ENCODE measurements around the gene STK40.

Gene STK40

DNA sequence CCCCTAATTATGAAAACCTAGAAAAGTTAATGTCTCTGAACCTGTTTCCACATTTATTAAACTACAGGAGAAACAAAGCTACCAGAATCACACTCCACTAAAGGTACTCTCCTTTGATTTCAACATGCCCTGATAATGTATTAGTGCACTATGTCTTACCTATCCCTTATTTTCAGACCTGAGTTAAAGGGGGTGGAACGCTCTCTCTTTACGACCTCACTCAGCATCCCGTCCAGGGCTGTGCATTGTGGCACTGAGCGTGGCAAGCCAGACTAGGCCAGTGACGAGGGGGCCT is 11.3 kb upstream of the STK40 start:
- Histone ChIP-seq H3K79me2 (ENCODE audit: low read length) (peaks cover 27% of the 10 kb centered on the region), H4K20me1 (ENCODE audit: insufficient read depth, low read length) (no peaks in the 10 kb centered on the region), H3K27ac (ENCODE audit: low read length) (peak overlapping the region; percentile 54; the same call in 1 of the 2 replicates), H3K4me2 (ENCODE audit: low read depth, low read length) (peak overlapping the region; percentile 84), H3K9me2 (replicated peaks; ENCODE audit: insufficient read depth, low read length) (no peaks in the 10 kb centered on the region), H3K27me3 (replicated peaks; ENCODE audit: insufficient read depth, low read length) (no peaks in the 10 kb centered on the region), H3K9ac (ENCODE audit: low read length) (peak overlapping the region; percentile 81), H3K4me3 (ENCODE audit: low read length) (peak overlapping the region; percentile 77), H2AFZ (ENCODE audit: low read length) (peak overlapping the region; percentile 90), H3F3A (ENCODE audit: insufficient read depth, low read length) (no peaks in the 10 kb centered on the region), H3K36me3 (replicated peaks; ENCODE audit: insufficient read depth, low read length) (no peaks in the 10 kb centered on the region), H3K9me3 (replicated peaks; ENCODE audit: insufficient read depth, low read length) (no peaks in the 10 kb centered on the region), H3K4me1 (ENCODE audit: low read length) (peaks cover 2% of the 10 kb centered on the region; the same call in 1 of the 2 replicates)
- no peak for DNase-seq
- TF ChIP-seq EZH2phosphoT487 (IDR thresholded peaks at IDR 0.05; ENCODE audit: low read length): no peak

GRCh38 chr1:36396359-36396758 is 10.6 kb upstream of the STK40 start:
- no peak for DNase-seq
- Histone ChIP-seq H3K27me3 (replicated peaks; ENCODE audit: insufficient read depth, low read length) (no peaks in the 10 kb centered on the region), H3K4me3 (ENCODE audit: low read length) (no peak overlapping the region), H3F3A (ENCODE audit: insufficient read depth, low read length) (no peaks in the 10 kb centered on the region), H2AFZ (ENCODE audit: low read length) (no peak overlapping the region), H3K9me2 (replicated peaks; ENCODE audit: insufficient read depth, low read length) (no peaks in the 10 kb centered on the region), H4K20me1 (ENCODE audit: insufficient read depth, low read length) (no peaks in the 10 kb centered on the region), H3K9me3 (replicated peaks; ENCODE audit: insufficient read depth, low read length) (no peaks in the 10 kb centered on the region), H3K4me2 (ENCODE audit: low read depth, low read length) (no peak overlapping the region; the same call in 1 of the 2 replicates), H3K36me3 (replicated peaks; ENCODE audit: insufficient read depth, low read length) (no peaks in the 10 kb centered on the region), H3K79me2 (ENCODE audit: low read length) (peaks cover 27% of the 10 kb centered on the region), H3K4me1 (ENCODE audit: low read length) (peaks cover 2% of the 10 kb centered on the region; the same call in 1 of the 2 replicates), H3K27ac (ENCODE audit: low read length) (no peak overlapping the region), H3K9ac (ENCODE audit: low read length) (no peak overlapping the region)
- TF ChIP-seq, protein P1, sequence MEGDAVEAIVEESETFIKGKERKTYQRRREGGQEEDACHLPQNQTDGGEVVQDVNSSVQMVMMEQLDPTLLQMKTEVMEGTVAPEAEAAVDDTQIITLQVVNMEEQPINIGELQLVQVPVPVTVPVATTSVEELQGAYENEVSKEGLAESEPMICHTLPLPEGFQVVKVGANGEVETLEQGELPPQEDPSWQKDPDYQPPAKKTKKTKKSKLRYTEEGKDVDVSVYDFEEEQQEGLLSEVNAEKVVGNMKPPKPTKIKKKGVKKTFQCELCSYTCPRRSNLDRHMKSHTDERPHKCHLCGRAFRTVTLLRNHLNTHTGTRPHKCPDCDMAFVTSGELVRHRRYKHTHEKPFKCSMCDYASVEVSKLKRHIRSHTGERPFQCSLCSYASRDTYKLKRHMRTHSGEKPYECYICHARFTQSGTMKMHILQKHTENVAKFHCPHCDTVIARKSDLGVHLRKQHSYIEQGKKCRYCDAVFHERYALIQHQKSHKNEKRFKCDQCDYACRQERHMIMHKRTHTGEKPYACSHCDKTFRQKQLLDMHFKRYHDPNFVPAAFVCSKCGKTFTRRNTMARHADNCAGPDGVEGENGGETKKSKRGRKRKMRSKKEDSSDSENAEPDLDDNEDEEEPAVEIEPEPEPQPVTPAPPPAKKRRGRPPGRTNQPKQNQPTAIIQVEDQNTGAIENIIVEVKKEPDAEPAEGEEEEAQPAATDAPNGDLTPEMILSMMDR (IDR thresholded peaks at IDR 0.05; ENCODE audit: low read length): no peak
- TF ChIP-seq EZH2 (optimal IDR thresholded peaks at IDR 0.05; ENCODE audit: low read depth, low read length): no peak
- TF ChIP-seq EZH2phosphoT487 (IDR thresholded peaks at IDR 0.05; ENCODE audit: low read length): no peak

GRCh38 chr1:36393686-36394085 is 8.0 kb upstream of the STK40 start:
- no peak overlapping the region for H3K27ac ChIP-seq (ENCODE audit: low read length)
- H3F3A ChIP-seq (ENCODE audit: insufficient read depth, low read length): peaks cover 15% of the 10 kb centered on the region; the same call in 1 of the 2 replicates
- no peaks in the 10 kb centered on the region for H3K36me3 ChIP-seq (replicated peaks; ENCODE audit: insufficient read depth, low read length)
- no peaks in the 10 kb centered on the region for H4K20me1 ChIP-seq (ENCODE audit: insufficient read depth, low read length)
- no peaks in the 10 kb centered on the region for H3K9me3 ChIP-seq (replicated peaks; ENCODE audit: insufficient read depth, low read length)
- TF ChIP-seq, protein P1 (IDR thresholded peaks at IDR 0.05; ENCODE audit: low read length): no peak
- TF ChIP-seq EZH2 (optimal IDR thresholded peaks at IDR 0.05; ENCODE audit: low read depth, low read length) (no peak), EZH2phosphoT487 (IDR thresholded peaks at IDR 0.05; ENCODE audit: low read length) (no peak)
- no peak for DNase-seq
- peaks cover 17% of the 10 kb centered on the region for H3K4me1 ChIP-seq (ENCODE audit: low read length)
- H3K4me3 ChIP-seq (ENCODE audit: low read length): no peak overlapping the region
- no peaks in the 10 kb centered on the region for H3K9me2 ChIP-seq (replicated peaks; ENCODE audit: insufficient read depth, low read length)
- H2AFZ ChIP-seq (ENCODE audit: low read length): no peak overlapping the region
- H3K9ac ChIP-seq (ENCODE audit: low read length): no peak overlapping the region
- no peak overlapping the region for H3K4me2 ChIP-seq (ENCODE audit: low read depth, low read length)
- peaks cover 27% of the 10 kb centered on the region for H3K79me2 ChIP-seq (ENCODE audit: low read length)
- H3K27me3 ChIP-seq (replicated peaks; ENCODE audit: insufficient read depth, low read length): no peaks in the 10 kb centered on the region

DNA sequence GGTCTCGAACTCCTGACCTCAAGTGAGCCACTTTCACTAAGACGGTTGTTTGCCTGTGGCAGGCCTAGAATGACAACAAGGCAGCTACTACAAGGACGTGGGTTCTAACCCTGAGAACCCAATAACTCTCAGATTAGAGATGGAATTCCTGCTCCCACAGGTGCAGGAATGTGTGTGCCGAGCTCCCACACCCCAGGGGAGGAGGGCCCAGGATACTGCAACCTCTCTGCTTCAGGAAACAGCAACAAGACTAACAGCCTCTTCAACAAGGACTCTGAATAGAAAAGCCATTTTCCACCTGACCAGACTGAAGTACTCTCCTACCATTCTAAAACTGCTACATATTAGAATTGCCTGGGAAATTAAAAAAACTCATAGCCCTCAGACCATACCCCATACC is 7.1 kb upstream of the STK40 start:
- peaks cover 27% of the 10 kb centered on the region for H3K79me2 ChIP-seq (ENCODE audit: low read length)
- no peak overlapping the region for H3K9ac ChIP-seq (ENCODE audit: low read length)
- H3K36me3 ChIP-seq (replicated peaks; ENCODE audit: insufficient read depth, low read length): no peaks in the 10 kb centered on the region

More for the DNA sequence above, 7.1 kb upstream of the STK40 start:
- no peaks in the 10 kb centered on the region for H4K20me1 ChIP-seq (ENCODE audit: insufficient read depth, low read length)
- H3K4me3 ChIP-seq (ENCODE audit: low read length): no peak overlapping the region
- no peaks in the 10 kb centered on the region for H3K9me3 ChIP-seq (replicated peaks; ENCODE audit: insufficient read depth, low read length)
- TF ChIP-seq EZH2phosphoT487 (IDR thresholded peaks at IDR 0.05; ENCODE audit: low read length) (no peak), EZH2 (optimal IDR thresholded peaks at IDR 0.05; ENCODE audit: low read depth, low read length) (no peak)
- TF ChIP-seq, protein P1 (IDR thresholded peaks at IDR 0.05; ENCODE audit: low read length): no peak
- H3K4me2 ChIP-seq (ENCODE audit: low read depth, low read length): no peak overlapping the region
- no peak overlapping the region for H3K27ac ChIP-seq (ENCODE audit: low read length)
- no peaks in the 10 kb centered on the region for H3K9me2 ChIP-seq (replicated peaks; ENCODE audit: insufficient read depth, low read length)
- peaks cover 20% of the 10 kb centered on the region for H3K4me1 ChIP-seq (ENCODE audit: low read length)
- H3F3A ChIP-seq (ENCODE audit: insufficient read depth, low read length): peaks cover 15% of the 10 kb centered on the region; the same call in 1 of the 2 replicates
- no peaks in the 10 kb centered on the region for H3K27me3 ChIP-seq (replicated peaks; ENCODE audit: insufficient read depth, low read length)
- no peak for DNase-seq
- no peak overlapping the region for H2AFZ ChIP-seq (ENCODE audit: low read length)

Data from MM.1S (cell line).